ENCODE data around the gene LEPROT.
"Not testable (repeated sequence)": the region's sequence is repeated elsewhere in the genome, so short reads cannot be mapped to it uniquely, and the experiment has no call there.

The LEPROT gene

DNA sequence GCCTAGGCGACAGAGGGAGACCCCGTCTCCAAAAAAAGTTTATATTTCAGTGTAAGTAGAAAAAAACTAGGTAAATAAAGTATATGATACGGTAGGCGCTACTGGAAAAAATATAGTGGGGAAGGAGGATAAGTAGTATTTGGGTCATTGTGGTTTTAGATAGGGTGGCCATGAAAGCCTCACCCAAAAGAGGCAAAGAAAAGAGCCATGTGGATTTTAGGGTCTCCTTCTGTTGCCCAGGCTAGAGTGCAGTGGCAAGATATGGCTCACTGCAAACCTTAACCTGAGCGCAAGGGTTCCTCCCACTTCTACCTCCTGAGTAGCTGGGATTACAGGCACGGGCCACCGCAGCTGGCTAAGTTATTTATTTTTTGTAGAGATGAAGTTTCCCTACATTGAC lies 17.1 kb downstream of the LEPROT start:
- no peak for DNase-seq (ENCODE audit: low spot score)

DNA sequence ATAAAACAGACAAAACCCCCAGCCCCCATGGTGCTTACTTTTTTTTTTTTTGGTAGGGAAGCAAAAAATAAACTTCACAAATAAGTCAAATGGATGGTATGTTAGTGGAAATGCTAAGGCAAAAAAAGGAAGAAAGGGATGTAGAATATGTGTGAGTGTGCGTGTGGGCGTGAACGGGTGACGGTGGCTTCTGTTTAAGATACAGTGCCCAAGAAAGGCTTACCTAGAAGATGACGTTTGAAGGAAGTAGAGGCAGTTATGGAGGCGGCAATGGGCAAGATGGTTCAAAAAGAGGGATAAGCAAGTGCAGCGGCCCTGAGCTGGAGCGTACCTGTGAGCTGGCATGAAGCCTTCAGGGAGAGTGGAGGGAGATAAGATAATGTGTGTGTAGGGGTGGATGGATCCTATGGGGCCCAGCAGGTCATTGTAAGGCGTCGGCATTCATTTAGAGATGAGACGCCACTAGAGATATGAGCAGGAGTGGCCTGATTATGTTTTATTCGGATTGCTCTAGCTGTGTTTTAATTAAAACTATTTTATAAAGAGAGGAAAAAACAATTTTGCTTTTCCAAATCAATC lies 19.9 kb downstream of the LEPROT start:
- no peak for DNase-seq (ENCODE audit: low spot score)

DNA sequence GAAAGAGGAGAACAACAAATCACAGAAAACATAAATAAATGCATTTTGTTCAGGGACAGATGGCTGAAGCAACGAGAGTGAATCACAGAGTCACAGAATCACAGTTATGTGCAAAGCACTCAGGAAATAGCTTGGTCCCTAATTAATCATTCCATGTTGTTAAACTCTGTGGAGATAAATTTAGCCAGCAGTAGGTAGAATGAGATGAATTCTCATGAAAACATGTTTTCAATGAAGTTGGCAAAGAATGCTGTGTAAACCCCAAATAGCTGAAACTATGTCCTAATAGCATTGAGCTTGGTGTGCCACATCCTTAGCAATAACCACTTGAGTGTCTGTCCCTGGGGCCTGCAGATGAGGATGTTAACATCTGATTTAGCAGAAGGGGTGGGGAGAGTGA lies 20.4 kb downstream of the LEPROT start:
- DNase-seq (ENCODE audit: low spot score), result no peak

DNA sequence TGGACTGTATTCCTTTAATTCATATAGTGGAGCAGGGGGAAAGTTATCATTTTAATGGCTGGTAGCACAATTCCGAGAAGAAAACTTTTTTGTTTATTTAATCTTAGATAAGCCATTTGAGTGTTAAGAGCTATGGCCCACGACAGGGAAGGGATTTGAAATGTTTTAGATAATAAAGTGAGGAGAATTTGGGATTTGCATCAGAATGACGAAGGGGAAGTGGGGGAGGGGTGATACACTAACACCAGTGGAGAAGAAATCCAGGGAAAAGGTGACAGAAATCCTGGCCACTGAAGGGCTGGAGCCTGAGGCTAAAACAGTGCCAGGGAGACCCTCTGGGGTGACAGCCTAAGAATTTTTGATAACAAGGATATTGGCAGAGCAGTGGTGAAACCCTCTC lies 21.0 kb downstream of the LEPROT start:
- DNase-seq (ENCODE audit: low spot score), result no peak

DNA sequence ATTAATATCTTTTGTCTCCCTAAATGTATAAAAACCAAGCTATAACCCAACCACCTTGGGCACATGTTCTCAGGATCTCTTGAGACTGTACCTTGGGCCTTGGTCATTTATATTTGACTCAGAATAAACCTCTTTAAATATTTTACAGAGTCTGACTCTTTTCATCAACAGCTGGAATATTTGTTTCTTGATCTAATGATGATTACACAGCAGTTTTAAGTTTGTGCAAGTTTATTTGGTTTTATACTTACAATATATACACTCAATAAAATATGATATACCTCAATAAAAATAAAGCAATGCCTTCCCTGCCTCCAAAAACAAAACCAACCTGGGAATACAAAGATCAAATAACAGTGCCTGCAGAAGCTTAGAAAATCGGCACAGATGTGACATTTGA lies 22.0 kb downstream of the LEPROT start:
- no peak for DNase-seq (ENCODE audit: low spot score)

DNA sequence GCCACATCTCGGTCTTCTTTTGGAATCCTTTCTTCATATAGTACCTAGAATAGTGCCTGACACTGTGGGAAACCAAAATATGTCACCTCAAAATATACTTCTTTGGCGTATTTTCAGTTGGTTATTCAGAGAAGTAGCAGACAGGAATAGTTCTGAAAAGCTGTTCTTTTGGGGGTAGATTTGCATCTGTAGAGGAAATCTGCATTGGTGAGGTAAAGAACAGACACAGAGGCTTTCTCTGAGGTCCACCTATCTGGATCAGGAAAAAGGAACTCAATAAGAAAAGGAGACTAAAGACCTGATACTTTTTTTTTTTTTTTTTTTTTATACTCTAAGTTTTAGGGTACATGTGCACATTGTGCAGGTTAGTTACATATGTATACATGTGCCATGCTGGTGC lies 23.2 kb downstream of the LEPROT start:
- no peak for DNase-seq (ENCODE audit: low spot score)

DNA sequence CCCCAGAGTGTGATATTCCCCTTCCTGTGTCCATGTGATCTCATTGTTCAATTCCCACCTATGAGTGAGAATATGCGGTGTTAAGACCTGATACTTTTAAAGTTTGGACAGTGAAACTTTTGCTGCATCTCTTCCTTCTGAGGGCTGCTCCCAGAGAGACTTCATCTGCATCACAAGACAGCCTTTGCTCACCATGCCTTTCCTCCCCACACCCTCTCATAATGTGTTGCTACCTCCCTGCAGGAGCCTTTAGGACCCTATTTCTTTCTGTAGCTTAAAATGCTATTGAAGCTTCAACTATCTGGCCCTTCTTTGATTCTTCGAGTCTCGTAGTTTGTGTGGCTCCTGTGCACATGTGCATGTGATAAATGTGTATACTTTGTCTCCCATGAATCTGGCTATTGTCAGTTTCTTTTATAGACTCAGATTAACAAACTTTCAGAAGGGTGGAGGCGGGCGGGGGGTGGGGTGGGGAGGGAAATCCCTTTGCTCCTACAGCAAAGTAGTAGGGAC lies 23.7 kb downstream of the LEPROT start:
- DNase-seq (ENCODE audit: low spot score), result no peak

DNA sequence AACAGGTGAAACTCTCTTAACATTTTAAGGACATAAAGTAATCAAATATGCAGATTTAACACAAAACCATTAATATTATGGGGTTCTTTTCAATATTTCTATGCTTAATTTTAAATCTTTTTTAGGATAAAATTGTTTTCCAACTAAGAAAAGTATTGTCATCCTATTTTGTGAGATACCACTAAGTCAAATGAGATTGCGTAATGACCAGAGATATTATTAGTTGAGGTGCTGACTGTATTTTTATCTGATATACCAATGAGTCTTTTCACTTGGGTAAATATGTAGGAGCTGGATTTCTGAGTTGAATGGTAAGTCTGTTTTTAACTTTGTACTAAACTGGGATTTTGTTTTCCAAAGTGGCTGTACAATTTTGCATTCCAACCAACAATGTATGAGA lies 25.4 kb downstream of the LEPROT start:
- DNase-seq (ENCODE audit: low spot score), result no peak

DNA sequence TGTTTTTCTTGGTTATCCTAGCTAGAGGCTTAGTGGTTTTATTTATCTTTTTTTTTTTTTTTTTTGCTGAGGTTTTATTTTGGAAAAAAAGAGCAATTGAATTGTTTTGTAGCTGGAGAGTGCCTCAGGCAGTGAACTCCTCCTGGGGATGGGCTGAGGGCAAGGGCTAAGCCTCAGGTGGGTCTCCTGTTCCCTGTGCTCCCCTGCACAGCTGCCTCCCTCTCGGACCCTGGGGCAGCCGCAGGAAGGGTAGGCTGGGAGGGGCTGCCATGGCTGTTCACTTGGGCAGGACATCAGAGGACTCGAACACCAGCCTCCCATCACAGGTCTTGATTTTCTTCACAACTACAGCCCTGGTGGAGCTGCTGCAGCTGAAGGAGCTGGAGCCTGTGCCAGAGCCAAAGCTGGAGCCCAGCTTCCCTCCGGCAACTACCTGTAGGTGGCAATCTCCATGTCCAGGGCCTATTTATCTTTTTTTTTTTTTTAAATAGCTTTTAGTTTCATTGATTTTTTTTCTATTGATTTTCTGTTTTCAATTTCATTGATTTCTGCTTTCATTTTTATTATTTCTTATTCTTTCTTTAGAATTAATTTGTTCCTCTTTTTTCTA lies 28.9 kb downstream of the LEPROT start:
- no peak for DNase-seq (ENCODE audit: low spot score)

DNA sequence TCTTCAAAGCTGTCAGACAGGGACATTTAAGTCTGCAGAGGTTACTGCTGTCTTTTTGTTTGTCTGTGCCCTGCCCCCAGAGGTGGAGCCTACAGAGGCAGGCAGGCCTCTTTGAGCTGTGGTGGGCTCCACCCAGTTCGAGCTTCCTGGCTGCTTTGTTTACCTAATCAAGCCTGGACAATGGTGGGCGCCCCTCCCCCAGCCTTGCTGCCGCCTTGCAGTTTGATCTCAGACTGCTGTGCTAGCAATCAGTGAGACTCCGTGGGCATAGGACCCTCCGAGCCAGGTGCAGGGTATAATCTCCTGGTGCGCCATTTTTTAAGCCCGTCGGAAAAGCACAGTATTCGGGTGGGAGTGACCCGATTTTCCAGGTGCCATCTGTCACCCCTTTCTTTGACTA lies 35.2 kb downstream of the LEPROT start:
- DNase-seq (ENCODE audit: low spot score), result not testable (repeated sequence)

DNA sequence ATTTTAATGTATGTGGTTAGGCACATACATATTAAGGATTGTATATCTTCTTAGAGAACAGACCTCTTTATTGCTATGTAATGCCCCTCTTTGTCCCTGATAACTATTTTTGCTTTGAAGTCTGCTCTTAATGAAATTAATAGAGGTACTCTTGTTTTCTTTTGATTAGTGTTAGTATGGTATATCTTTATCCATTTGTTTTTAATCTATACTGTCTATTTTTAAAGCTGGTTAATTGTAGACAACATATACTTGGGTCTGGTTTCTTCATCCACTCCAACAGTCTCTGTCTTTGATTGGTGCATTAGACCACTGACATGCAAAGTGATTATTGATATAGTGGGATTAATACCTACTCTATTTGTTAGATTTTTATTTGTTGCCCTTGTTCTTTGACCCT lies 36.0 kb downstream of the LEPROT start:
- DNase-seq (ENCODE audit: low spot score), result no peak

DNA sequence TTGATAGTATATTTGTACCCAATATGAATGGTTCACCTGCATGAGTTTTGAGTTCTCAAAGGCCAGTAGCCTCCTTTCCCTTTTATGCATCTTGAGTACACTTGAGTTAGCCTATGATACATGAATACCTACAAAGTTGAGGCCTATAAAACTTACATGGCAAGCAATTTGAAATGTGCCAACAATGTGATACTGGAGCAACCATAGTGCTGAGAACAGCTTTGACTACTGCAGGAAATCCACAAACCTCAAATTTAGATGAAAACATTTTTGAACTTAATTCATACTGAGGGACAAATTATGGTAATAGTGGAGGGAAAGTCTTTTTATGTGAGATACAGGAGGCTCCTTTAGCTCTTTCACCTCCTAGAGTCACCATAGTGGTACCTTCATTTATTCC lies 37.4 kb downstream of the LEPROT start:
- no peak for DNase-seq (ENCODE audit: low spot score)

DNA sequence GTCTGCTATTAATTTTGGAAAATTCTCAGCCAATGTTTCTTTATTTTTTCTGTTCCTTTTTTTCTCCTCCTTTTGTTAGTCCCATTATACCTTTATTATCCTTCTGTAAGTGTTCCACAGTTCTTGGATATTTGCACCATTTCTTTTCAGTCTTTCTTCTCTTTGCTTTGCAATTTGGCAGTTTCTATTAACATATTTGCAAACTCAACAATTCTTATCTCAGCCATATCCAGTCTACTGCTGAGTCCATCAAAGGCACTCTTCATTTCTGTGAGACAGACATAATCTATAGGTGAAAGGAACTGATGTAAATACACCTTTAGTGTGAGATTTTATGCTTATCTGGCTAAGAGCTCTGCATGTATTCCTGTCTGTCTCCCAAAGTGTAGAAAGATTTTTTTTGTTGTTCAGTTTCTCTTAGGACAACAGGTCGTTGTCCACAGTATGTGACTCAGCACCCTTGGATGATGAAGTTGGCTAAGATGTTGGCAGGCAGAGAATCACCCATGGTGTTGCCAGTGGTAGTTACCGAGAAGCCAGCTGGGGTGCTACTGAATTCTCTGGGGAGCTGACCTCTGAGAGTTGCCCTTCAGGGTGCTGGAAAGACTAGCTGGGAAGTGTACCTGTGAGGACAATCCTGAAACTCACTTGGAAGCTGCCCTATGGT lies 38.4 kb downstream of the LEPROT start:
- DNase-seq (ENCODE audit: low spot score), result no peak

DNA sequence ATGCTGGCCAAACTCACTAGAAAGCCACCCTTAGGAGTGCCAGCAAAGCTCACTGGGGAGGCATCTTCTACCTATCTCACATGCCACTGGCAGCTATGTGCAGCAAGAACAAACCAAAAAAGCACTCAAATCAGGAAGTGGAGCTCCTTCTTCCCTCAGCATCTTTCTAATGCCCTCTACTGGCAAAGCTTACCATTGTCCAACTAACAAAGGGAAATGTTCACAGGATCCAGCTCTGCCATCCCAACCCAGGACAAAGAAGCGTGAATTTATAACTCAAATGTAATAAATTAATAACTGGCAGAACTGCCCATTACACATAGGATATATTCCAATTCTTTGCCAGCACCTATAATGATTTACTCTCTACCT lies 38.9 kb downstream of the LEPROT start:
- DNase-seq (ENCODE audit: low spot score), result peak; percentile 10

DNA sequence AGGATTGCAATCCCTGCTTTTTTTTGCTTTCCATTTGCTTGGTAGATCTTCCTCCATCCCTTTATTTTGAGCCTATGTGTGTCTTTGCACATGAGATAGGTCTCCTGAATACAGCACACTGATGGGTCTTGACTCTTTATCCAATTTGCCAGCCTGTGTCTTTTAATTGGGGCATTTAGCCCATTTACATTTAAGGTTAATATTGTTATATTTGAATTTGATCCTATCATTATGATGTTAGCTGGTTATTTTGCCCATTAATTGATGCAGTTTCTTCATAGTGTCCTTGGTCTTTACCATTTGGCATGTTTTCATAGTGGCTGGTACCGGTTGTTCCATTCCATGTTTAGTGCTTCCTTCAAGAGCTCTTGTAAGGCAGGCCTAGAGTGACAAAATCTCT lies 45.4 kb downstream of the LEPROT start:
- not testable (repeated sequence) for DNase-seq (ENCODE audit: low spot score)

DNA sequence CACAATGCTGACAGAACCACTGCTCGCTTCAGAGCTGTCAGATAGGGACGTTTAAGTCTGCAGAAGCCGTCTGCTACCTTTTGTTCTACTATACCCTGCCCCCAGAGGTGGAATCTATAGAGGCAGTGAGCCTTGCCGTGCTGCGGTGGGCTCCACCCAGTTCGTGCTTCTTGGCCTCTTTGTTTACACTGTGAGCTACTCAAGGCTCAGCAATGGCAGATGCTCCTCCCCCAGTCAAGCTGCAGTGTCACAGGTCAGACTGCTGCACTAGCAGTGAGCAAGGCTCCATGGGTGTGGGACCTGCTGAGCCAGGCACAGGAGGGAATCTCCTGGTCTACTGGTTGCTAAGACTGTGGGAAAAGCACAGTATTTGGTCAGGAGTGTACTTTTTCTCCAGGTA lies 47.1 kb downstream of the LEPROT start:
- peak; percentile 73 for DNase-seq (ENCODE audit: low spot score)

DNA sequence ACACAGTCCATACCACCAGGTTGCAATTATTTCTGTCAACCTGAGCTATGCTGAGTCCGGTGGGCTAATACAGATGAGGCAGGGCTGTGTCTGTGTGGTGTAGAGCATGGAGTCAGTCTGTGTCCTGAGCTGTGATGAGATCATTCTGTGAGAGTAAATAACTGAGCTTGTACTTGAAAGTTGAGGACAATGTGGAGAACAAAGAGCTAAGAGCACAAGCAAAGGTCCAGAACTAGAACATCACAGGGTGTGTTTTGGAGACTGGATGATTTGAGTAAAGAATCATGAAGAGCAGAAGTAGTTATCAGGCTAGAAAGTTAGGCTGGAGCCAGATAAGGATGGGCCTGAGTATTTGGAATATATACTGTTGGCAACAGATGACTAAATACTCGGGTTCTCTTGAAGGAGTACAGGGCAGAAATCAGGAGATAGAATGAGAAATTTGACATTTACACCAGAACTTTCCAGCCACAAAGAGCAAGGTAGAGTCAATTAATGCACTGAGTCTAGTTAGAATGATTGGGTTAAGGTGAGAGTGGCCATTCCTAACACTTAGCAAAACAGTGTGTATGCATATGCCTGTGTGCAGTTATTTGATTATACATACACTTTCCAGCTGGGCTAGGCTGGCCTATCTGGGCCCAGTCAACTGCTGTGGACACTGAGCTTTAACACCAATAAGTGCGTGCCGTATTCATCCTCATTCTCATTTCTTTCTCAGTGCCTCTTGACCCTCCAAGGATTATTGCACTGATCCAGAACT lies 48.8 kb downstream of the LEPROT start:
- no peak for DNase-seq (ENCODE audit: low spot score)

DNA sequence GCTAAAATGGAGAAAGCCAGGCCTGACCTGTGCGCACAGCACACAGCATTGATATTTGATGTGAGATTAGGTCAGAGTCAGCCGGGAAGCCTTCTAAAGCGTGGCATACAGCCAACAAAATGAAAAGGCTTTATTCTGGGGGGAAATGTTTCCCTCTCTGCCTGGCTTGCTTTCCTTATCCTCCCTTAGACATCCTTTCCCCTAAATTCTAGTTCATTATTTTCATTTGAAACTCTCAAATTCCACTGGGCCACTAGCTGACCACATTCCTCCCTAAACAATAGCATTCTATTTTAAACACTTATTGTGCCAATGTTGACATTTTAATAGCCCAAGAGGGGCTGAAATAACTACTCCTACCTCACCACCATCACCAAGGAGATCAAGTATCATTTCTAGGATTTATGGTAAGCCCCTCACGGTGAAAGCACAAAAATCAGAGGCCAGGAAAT lies 49.4 kb downstream of the LEPROT start:
- DNase-seq (ENCODE audit: low spot score), result no peak

DNA sequence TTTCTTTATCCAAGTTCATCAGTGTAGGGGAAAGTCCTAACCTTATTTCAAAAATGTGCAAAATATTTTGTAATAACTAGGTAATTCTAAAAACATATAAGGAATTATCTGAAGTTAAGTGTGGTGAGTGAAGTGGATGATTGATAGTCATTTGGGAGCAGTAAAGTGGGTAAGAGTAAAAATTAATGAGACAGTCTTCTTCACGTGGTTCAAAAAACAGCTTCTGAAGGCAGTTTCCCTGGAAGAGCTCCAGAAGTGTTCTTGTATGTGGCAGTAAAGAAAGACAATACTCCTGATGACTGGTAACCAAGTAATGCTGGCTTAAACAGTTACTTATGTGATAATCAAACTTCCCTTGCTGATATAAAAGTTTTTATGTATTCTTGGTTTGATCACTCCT lies 50.3 kb downstream of the LEPROT start:
- DNase-seq (ENCODE audit: low spot score), result no peak

DNA sequence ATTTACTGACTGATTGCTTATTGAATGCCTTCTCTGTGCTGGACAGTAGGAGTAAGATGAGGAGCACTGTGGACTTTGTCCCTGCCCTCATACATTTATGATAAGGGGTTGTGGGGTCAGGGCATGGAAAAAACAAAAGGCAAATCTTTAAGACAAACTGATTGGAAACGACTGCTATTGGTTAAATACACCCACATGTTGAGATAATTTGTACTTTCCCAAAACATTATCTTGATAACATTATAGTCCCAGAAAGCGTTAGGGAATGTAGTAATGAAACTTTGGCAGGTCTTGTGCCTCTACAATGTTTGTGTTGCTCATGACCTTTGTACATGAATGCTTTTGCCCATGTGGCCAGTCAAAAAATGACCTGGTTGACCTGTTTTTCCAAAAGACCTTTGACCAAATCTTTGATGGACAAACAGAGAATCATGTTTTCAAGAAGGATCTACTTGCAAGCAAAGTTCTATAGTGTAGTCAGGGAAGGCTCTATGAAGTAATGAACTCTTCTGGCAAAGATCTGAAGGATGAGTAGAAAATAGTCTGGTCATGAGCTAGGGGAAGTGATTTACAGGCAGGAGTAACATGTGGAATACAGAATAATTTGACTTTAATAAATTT lies 50.9 kb downstream of the LEPROT start:
- DNase-seq (ENCODE audit: low spot score), result no peak

DNA sequence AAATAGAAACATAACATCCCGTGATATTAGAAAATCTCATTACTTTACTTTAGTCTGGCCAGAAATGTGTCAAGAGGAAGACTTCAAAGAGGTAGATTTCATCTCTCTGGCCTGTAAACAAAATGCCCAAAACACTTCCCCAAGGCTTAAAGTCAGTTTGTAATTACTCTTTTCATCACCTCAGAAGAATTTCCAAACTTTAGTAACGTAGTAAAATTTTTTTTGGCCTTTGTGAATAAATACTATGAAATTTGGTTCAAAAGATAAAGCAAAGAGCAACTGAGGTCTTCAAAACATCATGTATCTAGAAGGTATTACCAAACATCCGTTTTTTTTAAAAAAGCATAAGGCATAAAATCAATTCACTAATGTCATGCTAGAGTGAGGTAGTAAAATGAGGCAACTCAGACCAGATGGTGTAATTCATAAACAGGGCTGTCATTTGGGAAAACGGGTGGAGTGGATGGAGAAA lies 51.4 kb downstream of the LEPROT start:
- DNase-seq (ENCODE audit: low spot score), result no peak

DNA sequence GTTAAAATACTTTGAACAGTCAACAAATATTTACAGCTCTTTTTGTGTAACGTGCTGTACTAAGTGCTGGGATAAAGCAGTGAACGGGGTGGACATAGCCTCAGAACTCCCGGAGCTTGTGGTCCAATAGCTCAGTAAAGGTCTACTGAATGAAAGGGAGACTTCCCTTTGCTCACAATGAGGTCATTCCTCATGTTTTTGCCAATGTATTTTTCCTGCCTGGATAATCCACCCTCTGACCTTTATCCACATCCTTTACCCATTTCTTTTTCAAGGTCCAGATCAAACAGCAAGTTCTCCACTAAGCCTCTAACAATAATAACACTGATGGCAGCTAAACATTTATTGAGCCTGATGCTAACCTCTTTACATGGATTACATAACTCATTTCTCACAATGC lies 55.9 kb downstream of the LEPROT start:
- no peak for DNase-seq (ENCODE audit: low spot score)
